Heart left ventricle (tissue), 13 donors: ENCODE measurements around the gene ACBD7.

ENCODE experiments used
- CTCF ChIP-seq, 12 donors: fragments of 200-600 bp; sonication (generic) in 4 of 12; IDR thresholded peaks; one replicate each; pipeline versions ENCODE4 v1.5.0 to v1.8.0; 2018 to 2022; ENCODE audit warnings: antibody characterized with exemption in 12 of 12, mild to moderate bottlenecking in 5 of 12
- POLR2A ChIP-seq, 2 donors: fragments of 450-650 bp; IDR thresholded peaks; one replicate each; pipeline ENCODE4 v1.6.1; 2017; ENCODE audit warnings: antibody characterized with exemption in 2 of 2, mild to moderate bottlenecking in 2 of 2, moderate library complexity in 2 of 2
- donor health status: ischemic (EF 13 %, LVEDD 7.1; RV severe dilation, severe dysfunction).
- donor health status: DM: no; HTN: yes; CAD: no.
- donor health status: DM: no; HTN: no; CAD: no.
- donor health status: ischemic (EF 25% LVEDD 6.9; RV normal size, moderate dysfunction).
- donor health status: ischemic (EF 25% LVEDD 5.7; RV mildly dilated, moderate dysfunction).
- donor health status: ischemic (EF 35%, LVEDD 5.7; RV mildly dilated, moderate dysfunction).
- donor health status: nonischemic (EF 11% LVEDD 7.7; RV severe dilation, severe dysfunction).
- donor health status: DM: yes; HTN: yes; CAD: no.
- donor health status: PGD.
- donor health status: ischemic (EF 29% LVEDD 5.4; RV normal size, mild dysfunction).
- donor health status: nonischemic (EF 23%, LVEDD 6.1; RV moderate dilation, normal function).

- TF ChIP-seq CTCF (IDR thresholded peaks at IDR 0.05) (no peak), POLR2A (IDR thresholded peaks at IDR 0.05) (no peak)
Measured at GRCh38 chr10:15058689-15059088, 29.9 kb downstream of the ACBD7 start.
